Measurements from ENCODE around the gene PHOSPHO2. TPM values are rescaled to one million over a fixed set of nuclear protein-coding genes. Genes with fewer than 3 reads are reported as not detected.
A peak's percentile ranks its signal among the peaks of the same experiment; 100 is the strongest.

The PHOSPHO2 gene
- total RNA-seq = 10 to 100 TPM in 1 of 2 donors, 1 to 10 TPM in 1; 3.6 to 12.6 TPM
- polyA plus RNA-seq = 1 to 10 TPM; 1.9 to 2.1 TPM
- long read RNA-seq, donor 1, partial matches to known transcripts = 0 of 4 reads
- long read RNA-seq, donor 1, other reads (novel, unspliced or antisense) = 0 of 4 reads
- long read RNA-seq, donor 2, partial matches to known transcripts = 0 of 1 reads
- long read RNA-seq, donor 2, other reads (novel, unspliced or antisense) = 0 of 1 reads
- long read RNA-seq, donor 3, partial matches to known transcripts = 0 of 4 reads
- long read RNA-seq, donor 3, other reads (novel, unspliced or antisense) = 0 of 4 reads
- long read RNA-seq, donor 4, partial matches to known transcripts = 0 of 1 reads
- long read RNA-seq, donor 4, other reads (novel, unspliced or antisense) = 0 of 1 reads
- long read RNA-seq, donor 5, partial matches to known transcripts = 0 of 5 reads
- long read RNA-seq, donor 5, other reads (novel, unspliced or antisense) = 0 of 5 reads

GRCh38 chr2:169694113-169694893 lies at the start of gene PHOSPHO2, which contains the start of gene CFAP210:
TSS of gene PHOSPHO2 (plus strand) at chr2:169694469. CDS start at chr2:169700972, 6,503 bp downstream.
TSS of gene CFAP210 (minus strand) at chr2:169694405. CDS start at chr2:169694327, 78 bp downstream.
- H3K9me3 ChIP-seq (ENCODE audit: control insufficient read depth in 4 of 4, insufficient read depth in 3 of 4, low read length in 3 of 4) = peaks cover 0 to 3% (median 0%) of the 10 kb centered on the region in 4 donors
- DNase-seq = peak; percentile 98 to 99 (median 98)
- peaks cover 0 to 3% (median 0%) of the 10 kb centered on the region in 4 donors for H3K36me3 ChIP-seq (ENCODE audit: control insufficient read depth in 4 of 4, insufficient read depth in 4 of 4, low read length in 4 of 4)
- peaks cover 0 to 15% (median 4%) of the 10 kb centered on the region in 5 donors for H3K4me1 ChIP-seq (ENCODE audit: control insufficient read depth in 5 of 5, insufficient read depth in 5 of 5, low read length in 5 of 5)
- ATAC-seq (ENCODE audit: insufficient read depth, low FRiP score) = peak; percentile 99
- WGBS, 2 donors = 0% methylated on average over 55 to 63 of the region's 63 CpGs
- H3K27me3 ChIP-seq (ENCODE audit: control insufficient read depth in 3 of 3, insufficient read depth in 3 of 3, low read length in 2 of 3) = no peaks in the 10 kb centered on the region
- H3K9ac ChIP-seq (ENCODE audit: insufficient read depth in 1 of 2, low read length in 2 of 2) = peak within 1 kb of the TSS; percentile 95 to 98
- H3K27ac ChIP-seq (ENCODE audit: low read depth in 1 of 2, low read length in 1 of 2) = peak within 1 kb of the TSS; percentile 88 to 91
- H3K4me3 ChIP-seq = peak within 1 kb of the TSS; percentile 69
- no peak for TF ChIP-seq CTCF (IDR thresholded peaks at IDR 0.05; ENCODE audit: control extremely low read depth, extremely low read depth)

- Histone ChIP-seq H3K27ac (ENCODE audit: low read depth in 1 of 2, low read length in 1 of 2) (no peak overlapping the region), H3K4me1 (ENCODE audit: control insufficient read depth in 5 of 5, insufficient read depth in 5 of 5, low read length in 5 of 5) (no peaks in the 10 kb centered on the region), H3K9ac (ENCODE audit: insufficient read depth in 1 of 2, low read length in 2 of 2) (no peak overlapping the region), H3K9me3 (ENCODE audit: control insufficient read depth in 4 of 4, insufficient read depth in 3 of 4, low read length in 3 of 4) (no peaks in the 10 kb centered on the region), H3K36me3 (ENCODE audit: control insufficient read depth in 4 of 4, insufficient read depth in 4 of 4, low read length in 4 of 4) (no peaks in the 10 kb centered on the region), H3K27me3 (ENCODE audit: control insufficient read depth in 3 of 3, insufficient read depth in 3 of 3, low read length in 2 of 3) (no peaks in the 10 kb centered on the region), H3K4me3 (no peak overlapping the region)
- DNase-seq (no peak), ATAC-seq (ENCODE audit: insufficient read depth, low FRiP score) (no peak)
- no peak for TF ChIP-seq CTCF (IDR thresholded peaks at IDR 0.05; ENCODE audit: control extremely low read depth, extremely low read depth)
- WGBS, 2 donors = 83 to 95% methylated on average over 2 of the region's 2 CpGs
These were observed 46.8 kb upstream of the PHOSPHO2 start for GRCh38 chr2:169647496-169647895.

GRCh38 chr2:169649278-169649677 lies 45.0 kb upstream of the PHOSPHO2 start:
- TF ChIP-seq CTCF (IDR thresholded peaks at IDR 0.05; ENCODE audit: control extremely low read depth, extremely low read depth) = no peak
- H3K27ac ChIP-seq (ENCODE audit: low read depth in 1 of 2, low read length in 1 of 2) = no peak overlapping the region
- H3K9me3 ChIP-seq (ENCODE audit: control insufficient read depth in 4 of 4, insufficient read depth in 3 of 4, low read length in 3 of 4) = no peaks in the 10 kb centered on the region
- H3K4me1 ChIP-seq (ENCODE audit: control insufficient read depth in 5 of 5, insufficient read depth in 5 of 5, low read length in 5 of 5) = no peaks in the 10 kb centered on the region
- H3K4me3 ChIP-seq = no peak overlapping the region
- 67 to 81% methylated on average over 1 of the region's 1 CpG for WGBS, 2 donors
- no peak for DNase-seq
- H3K36me3 ChIP-seq (ENCODE audit: control insufficient read depth in 4 of 4, insufficient read depth in 4 of 4, low read length in 4 of 4) = no peaks in the 10 kb centered on the region
- H3K27me3 ChIP-seq (ENCODE audit: control insufficient read depth in 3 of 3, insufficient read depth in 3 of 3, low read length in 2 of 3) = no peaks in the 10 kb centered on the region
- ATAC-seq (ENCODE audit: insufficient read depth, low FRiP score) = no peak
- H3K9ac ChIP-seq (ENCODE audit: insufficient read depth in 1 of 2, low read length in 2 of 2) = no peak overlapping the region
